Epithelial cell of proximal tubule (primary cell): ENCODE data around the gene RNF225. TPM values are rescaled to one million over a fixed set of nuclear protein-coding genes. Genes with fewer than 3 reads are reported as not detected.
"Not testable (repeated sequence)": the region's sequence is repeated elsewhere in the genome, so short reads cannot be mapped to it uniquely, and the experiment has no call there.

Source experiments
- DNase-seq: peaks from one replicate; pipeline ENCODE4 v3.0.0-alpha.2; 2011; ENCODE audit warnings: low read depth
- H3K4me3 ChIP-seq: 2 replicates; pipeline ENCODE4 v1.5.1; 2011; ENCODE audit warnings: low read depth, mild to moderate bottlenecking, low read length
- CTCF ChIP-seq: conservative IDR thresholded peaks from 2 replicates; pipeline ENCODE4 v1.5.1; 2012; ENCODE audit warnings: low read depth, mild to moderate bottlenecking, low read length
- total RNA-seq: library from RNA; depleted of rRNA; stranded (reverse); fragments of >200 nt; gene quantifications from 2 replicates; pipeline ENCODE4 v1.2.3, GENCODE V29; 2015

The RNF225 gene
- total RNA-seq, 1 donor from 2014 or later, result not detected

- no peak for TF ChIP-seq CTCF
- DNase-seq, result no peak
- no peak overlapping the region for H3K4me3 ChIP-seq
Observed at GRCh38 chr19:58399903-58400302, 4.4 kb downstream of the RNF225 start.

GRCh38 chr19:58400316-58400915 lies 5.0 kb downstream of the RNF225 start:
- DNase-seq, result no peak
- peak overlapping the region; percentile 88 for H3K4me3 ChIP-seq
- no peak for TF ChIP-seq CTCF

- DNase-seq, result peak; percentile 83
- TF ChIP-seq CTCF, result no peak
- H3K4me3 ChIP-seq, result peak overlapping the region; percentile 88
Observed at GRCh38 chr19:58400916-58401839, 5.7 kb downstream of the RNF225 start.

GRCh38 chr19:58401840-58402421 lies 6.5 kb downstream of the RNF225 start:
- no peak for TF ChIP-seq CTCF
- H3K4me3 ChIP-seq, result peak overlapping the region; percentile 84
- no peak for DNase-seq

- DNase-seq, H3K4me3 ChIP-seq: not testable (repeated sequence)
Observed at GRCh38 chr19:58403920-58404478, 8.5 kb downstream of the RNF225 start.

- peak overlapping the region; percentile 98 for H3K4me3 ChIP-seq
- no peak for DNase-seq
- peak; percentile 62 for TF ChIP-seq CTCF
Observed at GRCh38 chr19:58406818-58407657, 11.6 kb downstream of the RNF225 start.
